HEK293 (cell line): ENCODE data around the gene BACH2.

Source experiments
- CTCF ChIA-PET: fragments of 350-600 bp; formaldehyde crosslinking; extraction: SDS; loops from one replicate; lab custom pipeline; 2021; ENCODE audit warnings: antibody characterized with exemption; lab: Yijun Ruan, JAX
- POLR2A ChIA-PET: fragments of 300-600 bp; formaldehyde crosslinking; extraction: SDS; loops from one replicate; lab custom pipeline; 2020; ENCODE audit warnings: antibody characterized with exemption, inconsistent platforms; lab: Yijun Ruan, JAX
- H3K27ac ChIP-seq: fragments of 200-500 bp; sonication (Bioruptor generic); 2 replicates; pipeline ENCODE4 v1.5.1; 2014; ENCODE audit warnings: low read depth, low read length, control low read depth, inconsistent platforms; ENCODE audit errors: extremely low read depth
- H3K36me3 ChIP-seq, 2 experiments: fragments of 200-500 bp in 1 of 2; sonication (Bioruptor generic) in 1 of 2; 1 replicate in 1 of 2; 2 replicates in 1 of 2; pipeline ENCODE4 v1.5.1; 2014 to 2017; ENCODE audit warnings: inconsistent platforms in 2 of 2, low read length in 2 of 2; ENCODE audit not compliant: control insufficient read depth in 2 of 2, insufficient read depth in 1 of 2
- H3K4me1 ChIP-seq: fragments of 200-500 bp; sonication (Bioruptor generic); 2 replicates; pipeline ENCODE4 v1.5.1; 2014; ENCODE audit warnings: mild to moderate bottlenecking, low read length, inconsistent platforms; ENCODE audit not compliant: control insufficient read depth, insufficient read depth
- H3K4me3 ChIP-seq: 2 replicates; pipeline ENCODE4 v1.5.1; 2011; ENCODE audit warnings: low read depth, mild to moderate bottlenecking, control low read depth, low read length, moderate library complexity
- H3K9me3 ChIP-seq: fragments of 200-500 bp; sonication (Bioruptor generic); 2 replicates; pipeline ENCODE4 v1.5.1; 2014; ENCODE audit warnings: low read depth, low read length, inconsistent platforms; ENCODE audit not compliant: control insufficient read depth, insufficient read depth
- CTCF ChIP-seq: fragments of 450-650 bp; formaldehyde crosslinking; IDR thresholded peaks from 2 replicates; pipeline ENCODE4 v1.5.1; 2016; ENCODE audit warnings: missing biosample characterization, missing genetic modification characterization
- FEZF1 ChIP-seq: fragments of 450-650 bp; formaldehyde crosslinking; IDR thresholded peaks from 2 replicates; pipeline ENCODE4 v1.5.1; 2016; ENCODE audit warnings: missing biosample characterization, missing genetic modification characterization
- ZBTB21 ChIP-seq: fragments of 450-650 bp; formaldehyde crosslinking; IDR thresholded peaks from 2 replicates; pipeline ENCODE4 v1.5.1; 2017; ENCODE audit warnings: missing biosample characterization, missing genetic modification characterization
- ZNF114 ChIP-seq: fragments of 450-650 bp; formaldehyde crosslinking; IDR thresholded peaks from 2 replicates; pipeline ENCODE4 v1.5.0; 2017; ENCODE audit warnings: missing biosample characterization, missing genetic modification characterization
- ZNF2 ChIP-seq: fragments of 450-650 bp; formaldehyde crosslinking; IDR thresholded peaks from 2 replicates; pipeline ENCODE4 v1.5.1; 2016; ENCODE audit warnings: missing biosample characterization, missing genetic modification characterization
- ZNF211 ChIP-seq: fragments of 450-650 bp; formaldehyde crosslinking; IDR thresholded peaks from 2 replicates; pipeline ENCODE4 v1.5.1; 2016; ENCODE audit warnings: low read depth, missing biosample characterization, missing genetic modification characterization
- ZNF26 ChIP-seq: fragments of 450-650 bp; formaldehyde crosslinking; IDR thresholded peaks from 2 replicates; pipeline ENCODE4 v1.5.1; 2016; ENCODE audit warnings: missing biosample characterization, missing genetic modification characterization
- ZNF362 ChIP-seq: fragments of 450-650 bp; formaldehyde crosslinking; IDR thresholded peaks from 2 replicates; pipeline ENCODE4 v1.5.1; 2016; ENCODE audit warnings: missing biosample characterization, missing genetic modification characterization
- ZNF366 ChIP-seq: fragments of 450-650 bp; formaldehyde crosslinking; conservative IDR thresholded peaks from 2 replicates; pipeline ENCODE4 v1.5.1; 2016; ENCODE audit warnings: missing biosample characterization, missing genetic modification characterization
- ZNF404 ChIP-seq: fragments of 450-650 bp; formaldehyde crosslinking; IDR thresholded peaks from 2 replicates; pipeline ENCODE4 v1.5.1; 2017; ENCODE audit warnings: missing biosample characterization, missing genetic modification characterization
- ZNF426 ChIP-seq: fragments of 450-650 bp; formaldehyde crosslinking; IDR thresholded peaks from 2 replicates; pipeline ENCODE4 v1.5.1; 2017; ENCODE audit warnings: missing biosample characterization, missing genetic modification characterization, mild to moderate bottlenecking, inconsistent platforms, moderate library complexity
- ZNF548 ChIP-seq: fragments of 450-650 bp; formaldehyde crosslinking; IDR thresholded peaks from 2 replicates; pipeline ENCODE4 v1.5.1; 2016; ENCODE audit warnings: missing biosample characterization, missing genetic modification characterization
- ZNF596 ChIP-seq: fragments of 450-650 bp; IDR thresholded peaks from 2 replicates; pipeline ENCODE4 v1.5.0; 2018; ENCODE audit warnings: missing biosample characterization, mild to moderate bottlenecking, missing genetic modification characterization, moderate library complexity
- ZNF777 ChIP-seq: fragments of 450-650 bp; formaldehyde crosslinking; IDR thresholded peaks from 2 replicates; pipeline ENCODE4 v1.5.1; 2017; ENCODE audit warnings: missing biosample characterization, missing genetic modification characterization, borderline replicate concordance
- ZNF830 ChIP-seq: fragments of 450-650 bp; IDR thresholded peaks from 2 replicates; pipeline ENCODE4 v1.5.0; 2018; ENCODE audit warnings: missing biosample characterization, missing genetic modification characterization, low read depth, mild to moderate bottlenecking, moderate library complexity

BACH2 gene

GRCh38 chr6:90216072-90216977 is 80.3 kb downstream of the BACH2 start (continued):
- TF ChIP-seq ZBTB21 (tag by site-specific recombination): no peak
- TF ChIP-seq ZNF366 (tag by site-specific recombination): 0 out of 2 replicates have a peak, but pooled peaks have one; percentile 10

- ChIA-PET CTCF (interaction anchor here (1.0 to 5.2 kb wide), 5 partner anchors 11 to 275 kb away, joined by 3 to 24 read pairs (median 6); no protein-coding TSS in a partner anchor), POLR2A (interaction anchor here (0.6 to 0.9 kb wide), 5 partner anchors 11 to 173 kb away, joined by 3 to 5 read pairs (median 3); no protein-coding TSS in a partner anchor)
- Histone ChIP-seq H3K4me1 (peaks cover 42% of the 10 kb centered on the region), H3K27ac (no peak overlapping the region), H3K4me3 (no peak overlapping the region), H3K36me3 (no peaks in the 10 kb centered on the region), H3K9me3 (no peaks in the 10 kb centered on the region)
- no peak for TF ChIP-seq ZNF426
- TF ChIP-seq ZNF26 (tag by site-specific recombination): no peak
- TF ChIP-seq ZNF114: no peak
- TF ChIP-seq ZNF404 (tag by site-specific recombination): no peak
- TF ChIP-seq FEZF1 (tag by site-specific recombination): peak; percentile 20; the same call in 1 of the 2 replicates
- TF ChIP-seq ZNF548: no peak
Observed at GRCh38 chr6:90214966-90215365, 81.7 kb downstream of the BACH2 start.

- peaks cover 37% of the 10 kb centered on the region for H3K4me1 ChIP-seq
- no peak overlapping the region for H3K27ac ChIP-seq
- H3K36me3 ChIP-seq: no peaks in the 10 kb centered on the region
- H3K9me3 ChIP-seq: no peaks in the 10 kb centered on the region
- H3K4me3 ChIP-seq: no peak overlapping the region
- TF ChIP-seq ZNF362 (peak; percentile 65; the same call in 1 of the 2 replicates), ZNF2 (no peak)
- ChIA-PET CTCF (interaction anchor here (1.0 to 5.2 kb wide), 4 partner anchors 10 to 274 kb away, joined by 3 to 24 read pairs (median 6); no protein-coding TSS in a partner anchor), POLR2A (interaction anchor here (0.7 to 0.8 kb wide), 2 partner anchors 173 to 591 kb away, joined by 3 to 4 read pairs; no protein-coding TSS in a partner anchor)
Observed at GRCh38 chr6:90214461-90214860, 82.2 kb downstream of the BACH2 start.

GRCh38 chr6:90212274-90212673 is 84.4 kb downstream of the BACH2 start:
- ChIA-PET CTCF (interaction anchor here (0.6 to 1.5 kb wide), 3 partner anchors 245 to 857 kb away, joined by 3 to 4 read pairs (median 3); no protein-coding TSS in a partner anchor), POLR2A (no interaction called here)
- Histone ChIP-seq H3K27ac (no peak overlapping the region), H3K4me3 (no peak overlapping the region), H3K36me3 (no peaks in the 10 kb centered on the region), H3K9me3 (no peaks in the 10 kb centered on the region), H3K4me1 (peaks cover 21% of the 10 kb centered on the region)
- TF ChIP-seq ZNF211: no peak
- TF ChIP-seq ZNF596 (tag by site-specific recombination): no peak
- TF ChIP-seq ZNF830 (tag by site-specific recombination): no peak
- TF ChIP-seq CTCF: peak; percentile 34; the same call in 1 of the 2 replicates
- no peak for TF ChIP-seq ZNF777 (tag by site-specific recombination)
